Heart right ventricle (tissue), 16 donors: ENCODE results near the gene CHAF1B. TPM values are rescaled to one million over a fixed set of nuclear protein-coding genes. Genes with fewer than 3 reads are reported as not detected.

Experiments
- ATAC-seq, 8 donors: fragments of 200-7000 bp; cut with Tn5 transposase; one replicate each; pipeline ENCODE4 v1.9.1; 2020; ENCODE audit warnings: mild to moderate bottlenecking in 8 of 8, moderate library complexity in 8 of 8, moderate number of reproducible peaks in 1 of 8
- DNase-seq, 2 donors: peaks; one replicate each; pipeline ENCODE4 v3.0.0-alpha.2; 2020
- H3K27ac ChIP-seq, 10 donors: fragments of 200-600 bp; sonication (generic) in 2 of 10; one replicate each; pipeline versions ENCODE4 v1.5.0 to v1.8.0; 2020 to 2022; ENCODE audit warnings: mild to moderate bottlenecking in 3 of 10
- H3K27me3 ChIP-seq, 7 donors: fragments of 200-600 bp; one replicate each; pipeline ENCODE4 v1.8.0; 2021 to 2022; ENCODE audit warnings: mild to moderate bottlenecking in 2 of 7
- H3K36me3 ChIP-seq, 9 donors: fragments of 200-600 bp; sonication (generic) in 1 of 9; one replicate each; pipeline versions ENCODE4 v1.5.0 to v1.8.0; 2020 to 2022; ENCODE audit warnings: mild to moderate bottlenecking in 2 of 9
- H3K4me1 ChIP-seq, 9 donors: fragments of 200-600 bp; sonication (generic) in 1 of 9; one replicate each; pipeline versions ENCODE4 v1.5.0 to v1.8.0; 2020 to 2022; ENCODE audit warnings: mild to moderate bottlenecking in 4 of 9
- H3K4me3 ChIP-seq, 10 donors: fragments of 200-600 bp; sonication (generic) in 2 of 10; one replicate each; pipeline versions ENCODE4 v1.5.0 to v1.8.0; 2020 to 2022; ENCODE audit warnings: mild to moderate bottlenecking in 7 of 10, moderate library complexity in 2 of 10
- H3K9me3 ChIP-seq, 11 donors: fragments of 200-600 bp in 10 of 11; sonication (generic) in 2 of 11; one replicate each; pipeline versions ENCODE4 v1.5.0 to v1.8.0; 2013 to 2022; ENCODE audit warnings: mild to moderate bottlenecking in 2 of 11, control low read depth in 1 of 11, moderate library complexity in 1 of 11
- WGBS, 2 donors: extraction: QIAGEN DNeasy Blood & Tissue Kit; methylation state at CpG; one replicate each; pipeline ENCODE4 v1.1.7; 2013; ENCODE audit warnings: inconsistent platforms in 1 of 2; 5-methylcytosine and 5-hydroxymethylcytosine counted together
- intact Hi-C, 10 donors: fragments of 100-400 bp; cut with DNase I; formaldehyde crosslinking; loops; one replicate each; pipeline versions ENCODE4 v1.11.1 to v1.14.2; 2022
- polyA plus RNA-seq, 2 donors: library from polyadenylated mRNA; stranded (reverse); fragments of 200-250 nt; gene quantifications; one replicate each; pipeline ENCODE4 v1.2.3, GENCODE V29; 2013
- total RNA-seq, 10 donors: library from RNA; stranded (reverse); fragmentation: NEBNext Ultra II Directional in 3 of 10; extraction: Animal tissue kit (Norgen Biotek cat#: 25700) in 3 of 10; gene quantifications; one replicate each; pipeline versions ENCODE4 v1.2.1 to v1.2.4, GENCODE V29; 2021 to 2023
- TF ChIP-seq, protein P1 (sequence below), 9 donors: fragments of 200-600 bp; sonication (generic) in 2 of 9; IDR thresholded peaks; one replicate each; pipeline versions ENCODE4 v1.5.0 to v1.8.0; 2021 to 2022; ENCODE audit warnings: antibody characterized with exemption in 9 of 9, mild to moderate bottlenecking in 5 of 9, moderate library complexity in 1 of 9
- donor health status: Arrhythmogenic right ventricular cardiomyopathy.
- donor health status: ischemic (EF 13 %, LVEDD 7.1; RV severe dilation, severe dysfunction).
- donor health status: healthy with polysubstance abuse.
- donor health status: DM: no; HTN: yes; CAD: no.
- donor health status: DM: no; HTN: no; CAD: no.
- donor health status: ischemic (EF 25% LVEDD 6.9; RV normal size, moderate dysfunction).
- donor health status: ischemic (EF 25% LVEDD 5.7; RV mildly dilated, moderate dysfunction).
- donor health status: healthy.
- donor health status: DM: yes; HTN: yes; CAD: no.
- donor health status: Ischemic cardiomyopathy.
- donor health status: ischemic (EF 35%, LVEDD 5.7; RV mildly dilated, moderate dysfunction).
- donor health status: nonischemic (EF 11% LVEDD 7.7; RV severe dilation, severe dysfunction).
- donor health status: DM: yes; HTN: yes; CAD: no.
- donor health status: PGD.
- donor health status: ischemic (EF 29% LVEDD 5.4; RV normal size, mild dysfunction).
- donor health status: nonischemic (EF 23%, LVEDD 6.1; RV moderate dilation, normal function).

The CHAF1B gene
- total and polyA plus RNA-seq, 12 donors = 0.24 to 1.3 (median 0.48) TPM

DNA sequence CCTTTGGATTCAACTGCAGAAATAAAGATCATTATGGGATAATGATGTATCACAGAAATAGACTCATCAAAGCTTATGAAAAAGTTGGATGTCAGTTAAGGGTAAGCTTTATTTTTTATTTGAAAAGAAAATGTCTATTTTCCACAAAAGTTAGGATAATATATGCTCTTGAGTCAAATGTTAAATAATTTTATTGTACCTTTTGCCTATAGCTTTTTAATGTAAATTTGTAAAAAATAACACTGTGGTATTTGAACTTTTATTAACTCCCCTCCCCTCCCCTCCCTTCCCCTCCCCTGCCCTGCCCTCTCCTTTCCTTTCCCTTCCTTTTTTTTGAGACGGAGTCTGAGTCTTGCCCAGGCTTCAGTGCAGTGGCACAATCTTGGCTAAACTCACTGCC is 40.3 kb upstream of the CHAF1B start:
- H3K27ac ChIP-seq = no peak overlapping the region
- intact Hi-C loops = no loop called here
- WGBS, 2 donors = 71 to 93% methylated on average over 1 of the region's 1 CpG
- H3K9me3 ChIP-seq = no peaks in the 10 kb centered on the region
- no peaks in the 10 kb centered on the region for H3K4me1 ChIP-seq
- TF ChIP-seq, protein P1, sequence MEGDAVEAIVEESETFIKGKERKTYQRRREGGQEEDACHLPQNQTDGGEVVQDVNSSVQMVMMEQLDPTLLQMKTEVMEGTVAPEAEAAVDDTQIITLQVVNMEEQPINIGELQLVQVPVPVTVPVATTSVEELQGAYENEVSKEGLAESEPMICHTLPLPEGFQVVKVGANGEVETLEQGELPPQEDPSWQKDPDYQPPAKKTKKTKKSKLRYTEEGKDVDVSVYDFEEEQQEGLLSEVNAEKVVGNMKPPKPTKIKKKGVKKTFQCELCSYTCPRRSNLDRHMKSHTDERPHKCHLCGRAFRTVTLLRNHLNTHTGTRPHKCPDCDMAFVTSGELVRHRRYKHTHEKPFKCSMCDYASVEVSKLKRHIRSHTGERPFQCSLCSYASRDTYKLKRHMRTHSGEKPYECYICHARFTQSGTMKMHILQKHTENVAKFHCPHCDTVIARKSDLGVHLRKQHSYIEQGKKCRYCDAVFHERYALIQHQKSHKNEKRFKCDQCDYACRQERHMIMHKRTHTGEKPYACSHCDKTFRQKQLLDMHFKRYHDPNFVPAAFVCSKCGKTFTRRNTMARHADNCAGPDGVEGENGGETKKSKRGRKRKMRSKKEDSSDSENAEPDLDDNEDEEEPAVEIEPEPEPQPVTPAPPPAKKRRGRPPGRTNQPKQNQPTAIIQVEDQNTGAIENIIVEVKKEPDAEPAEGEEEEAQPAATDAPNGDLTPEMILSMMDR (IDR thresholded peaks at IDR 0.05) = no peak
- ATAC-seq (no peak), DNase-seq (no peak)
- no peaks in the 10 kb centered on the region for H3K27me3 ChIP-seq
- peaks cover 0 to 100% (median 73%) of the 10 kb centered on the region in 9 donors for H3K36me3 ChIP-seq
- H3K4me3 ChIP-seq = no peak overlapping the region

DNA sequence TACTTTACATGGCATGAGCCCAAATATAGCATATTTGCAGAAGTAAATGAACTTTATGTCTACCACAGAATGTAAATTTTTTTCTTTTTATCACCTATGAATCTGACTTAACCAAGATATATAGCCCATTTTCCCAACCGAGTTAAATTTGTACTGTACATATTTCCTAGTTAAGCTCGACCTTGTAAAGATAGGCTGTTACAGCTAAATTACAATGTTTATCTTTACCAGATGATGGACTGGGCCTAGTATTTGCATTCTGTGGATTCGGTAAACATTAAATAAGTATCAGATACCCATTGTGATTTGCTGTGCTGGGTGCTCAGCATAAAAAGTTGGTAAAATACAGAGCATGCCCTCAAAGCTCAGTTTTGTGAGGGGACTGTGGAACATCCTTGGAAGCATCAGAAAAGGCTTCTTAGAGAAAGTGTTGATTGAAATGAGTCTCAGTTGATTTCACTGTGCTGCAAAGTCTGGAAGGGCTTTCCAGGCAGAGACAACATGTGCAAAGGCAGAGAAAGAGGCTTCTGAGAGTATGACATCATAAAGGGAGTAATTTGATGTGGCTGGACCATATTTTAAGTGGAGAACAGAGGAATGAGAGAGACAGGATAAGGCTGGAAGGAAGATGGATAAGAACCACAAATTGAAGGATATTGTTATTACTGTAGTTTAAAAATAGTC is 37.8 kb upstream of the CHAF1B start:
- DNase-seq = no peak
- TF ChIP-seq, protein P1 (IDR thresholded peaks at IDR 0.05) = no peak
- no peaks in the 10 kb centered on the region for H3K27me3 ChIP-seq
- peaks cover 0 to 100% (median 66%) of the 10 kb centered on the region in 9 donors for H3K36me3 ChIP-seq
- no peaks in the 10 kb centered on the region for H3K4me1 ChIP-seq
- WGBS, 2 donors = 79 to 87% methylated on average over 3 of the region's 3 CpGs
- no peaks in the 10 kb centered on the region for H3K9me3 ChIP-seq
- intact Hi-C loops = no loop called here
- H3K27ac ChIP-seq = no peak overlapping the region
- no peak overlapping the region for H3K4me3 ChIP-seq
- no peak for ATAC-seq

DNA sequence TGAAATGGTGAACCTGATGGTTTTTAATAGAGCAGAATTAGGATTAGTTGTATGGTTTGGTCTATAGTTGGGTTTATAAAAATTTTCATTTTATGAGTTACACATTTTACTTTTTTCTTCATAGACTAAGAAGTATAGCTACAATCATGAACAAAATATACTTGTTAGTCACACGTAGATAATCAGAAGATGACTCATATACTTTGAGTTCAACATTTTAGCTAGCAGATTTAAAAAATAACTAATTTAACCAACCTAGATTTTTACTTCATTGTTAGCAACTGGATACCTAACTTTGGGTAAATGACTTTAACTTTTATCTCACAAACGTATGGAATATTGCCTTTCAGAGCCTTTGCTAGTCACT is 37.2 kb upstream of the CHAF1B start:
- H3K27ac ChIP-seq = no peak overlapping the region
- WGBS, 2 donors = 91 to 94% methylated on average over 2 of the region's 2 CpGs

DNA sequence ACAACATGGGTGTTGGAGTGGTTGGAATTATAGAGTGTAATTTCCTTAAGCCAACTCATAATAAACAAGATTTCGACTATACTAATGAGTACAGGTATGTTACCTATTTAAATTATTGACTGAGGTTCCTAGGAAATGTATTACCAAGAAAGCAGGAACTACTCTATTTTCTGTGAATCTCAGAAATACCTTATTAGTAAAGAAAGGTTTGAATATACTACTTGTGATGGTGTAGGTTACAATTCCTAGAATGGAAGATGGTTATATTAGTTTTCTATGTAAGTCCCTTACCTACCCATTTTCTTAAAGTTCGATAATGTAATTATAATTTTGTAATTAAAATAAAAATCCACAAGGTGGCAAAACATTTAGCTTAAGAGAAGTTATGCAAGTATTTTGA is 35.9 kb upstream of the CHAF1B start:
- no peak overlapping the region for H3K4me3 ChIP-seq
- no peak overlapping the region for H3K27ac ChIP-seq
- H3K9me3 ChIP-seq = no peaks in the 10 kb centered on the region
- WGBS, 2 donors = 99 to 100% methylated on average over 2 of the region's 2 CpGs
- H3K36me3 ChIP-seq = peaks cover 0 to 98% (median 55%) of the 10 kb centered on the region in 9 donors
- ATAC-seq (no peak), DNase-seq (no peak)
- H3K4me1 ChIP-seq = no peaks in the 10 kb centered on the region
- H3K27me3 ChIP-seq = no peaks in the 10 kb centered on the region
- TF ChIP-seq, protein P1 (IDR thresholded peaks at IDR 0.05) = no peak
- intact Hi-C loops = no loop called here

More for the DNA sequence above, 37.2 kb upstream of the CHAF1B start:
- intact Hi-C loops = no loop called here
- Histone ChIP-seq H3K4me1 (no peaks in the 10 kb centered on the region), H3K9me3 (no peaks in the 10 kb centered on the region), H3K36me3 (peaks cover 0 to 100% (median 60%) of the 10 kb centered on the region in 9 donors), H3K27me3 (no peaks in the 10 kb centered on the region), H3K4me3 (no peak overlapping the region)
- ATAC-seq (no peak), DNase-seq (no peak)
- TF ChIP-seq, protein P1 (IDR thresholded peaks at IDR 0.05) = no peak
